H1 (cell line): Measurements from ENCODE around the gene ADRB1. TPM values are rescaled to one million over a fixed set of nuclear protein-coding genes. Genes with fewer than 3 reads are reported as not detected.

Experiments used
- CTCF ChIA-PET: fragments of 300-600 bp; sonication (Branson Sonifier 250); formaldehyde crosslinking; loops from one replicate; lab custom pipeline; 2021; ENCODE audit not compliant: partially characterized antibody; lab: Charles Lee
- POLR2A ChIA-PET: fragments of 300-600 bp; sonication (Branson Sonifier 250); formaldehyde crosslinking; loops from one replicate; lab custom pipeline; 2021; ENCODE audit warnings: inconsistent platforms; ENCODE audit not compliant: partially characterized antibody; lab: Charles Lee
- DNase-seq, 2 experiments: peaks; one replicate each; pipeline versions ENCODE4 v3.0.0 to v3.0.0-alpha.2; 2010 to 2022; ENCODE audit warnings: low spot score in 2 of 2, low read depth in 1 of 2, mixed read lengths in 1 of 2
- FAIRE-seq: peaks from 2 replicates; lab custom pipeline; 2011; peaks lifted over from hg19 to GRCh38; lab: Jason Lieb, UNC
- H2AFZ ChIP-seq: 2 replicates; pipeline ENCODE4 v1.8.1; 2012; ENCODE audit warnings: low read length, inconsistent platforms
- H2AK5ac ChIP-seq: 2 replicates; pipeline ENCODE4 v1.6.1; 2013; ENCODE audit warnings: low read depth, low read length
- H2BK120ac ChIP-seq: replicated peaks from 2 replicates; pipeline ENCODE3; 2013; ENCODE audit warnings: low read depth, low read length, inconsistent platforms
- H2BK12ac ChIP-seq: 2 replicates; pipeline ENCODE4 v1.6.1; 2013; ENCODE audit warnings: low read depth, low read length
- H2BK15ac ChIP-seq: 2 replicates; pipeline ENCODE4 v1.6.1; 2013; ENCODE audit warnings: low read length
- H2BK20ac ChIP-seq: 2 replicates; pipeline ENCODE4 v1.6.1; 2013; ENCODE audit warnings: low read length
- H2BK5ac ChIP-seq: 2 replicates; pipeline ENCODE4 v1.6.1; 2013; ENCODE audit warnings: low read depth, low read length
- H3K14ac ChIP-seq: 2 replicates; pipeline ENCODE4 v1.6.1; 2013; ENCODE audit warnings: inconsistent platforms; ENCODE audit not compliant: insufficient read length
- H3K18ac ChIP-seq: 2 replicates; pipeline ENCODE4 v1.6.1; 2013; ENCODE audit warnings: low read length; ENCODE audit errors: extremely low read depth
- H3K23ac ChIP-seq: 2 replicates; pipeline ENCODE4 v1.6.1; 2013; ENCODE audit warnings: inconsistent platforms; ENCODE audit not compliant: insufficient read length
- H3K23me2 ChIP-seq: 2 replicates; pipeline ENCODE4 v1.6.1; 2013; ENCODE audit warnings: low read depth, low read length
- H3K27ac ChIP-seq: 2 replicates; pipeline ENCODE4 v1.6.1; 2011; ENCODE audit warnings: low read depth, low read length, inconsistent platforms
- H3K27me3 ChIP-seq, 4 experiments: replicated peaks in 1 of 4; 1 replicate in 1 of 4; 2 replicates in 3 of 4; pipeline versions ENCODE4 v1.6.1 to v1.8.1; 2011 to 2013; ENCODE audit warnings: low read length in 3 of 4, mild to moderate bottlenecking in 3 of 4, inconsistent platforms in 2 of 4, mixed read lengths in 2 of 4, moderate library complexity in 1 of 4; ENCODE audit not compliant: control insufficient read depth in 3 of 4, insufficient read depth in 3 of 4; ENCODE audit errors: extremely low read depth in 1 of 4
- H3K36me3 ChIP-seq, 4 experiments: 2 replicates each; pipeline versions ENCODE4 v1.6.1 to v1.8.1; 2011 to 2013; ENCODE audit warnings: mild to moderate bottlenecking in 4 of 4, low read length in 3 of 4, moderate library complexity in 2 of 4, control low read depth in 1 of 4, inconsistent platforms in 1 of 4; ENCODE audit not compliant: insufficient read depth in 4 of 4, control insufficient read depth in 2 of 4
- H3K4ac ChIP-seq: replicated peaks from 2 replicates; pipeline ENCODE3; 2013; ENCODE audit warnings: low read length, low read depth, mixed read lengths, inconsistent platforms; ENCODE audit not compliant: insufficient read length
- H3K4me1 ChIP-seq, 4 experiments: replicated peaks in 1 of 4; 1 replicate in 1 of 4; 2 replicates in 3 of 4; pipeline versions ENCODE4 v1.6.1 to v1.8.1; 2011 to 2013; ENCODE audit warnings: low read length in 3 of 4, inconsistent platforms in 2 of 4, mixed read lengths in 1 of 4; ENCODE audit not compliant: insufficient read depth in 4 of 4, control insufficient read depth in 3 of 4
- H3K4me2 ChIP-seq, 2 experiments: 2 replicates each; pipeline versions ENCODE4 v1.6.1 to v1.8.1; 2011 to 2013; ENCODE audit warnings: low read depth in 2 of 2, low read length in 2 of 2, control low read depth in 1 of 2, inconsistent platforms in 1 of 2, mild to moderate bottlenecking in 1 of 2; ENCODE audit not compliant: insufficient read depth in 1 of 2
- H3K4me3 ChIP-seq, 4 experiments: fragments of 200-600, 300-600 bp in 1 of 4; sonication (generic), shearing (Covaris generic), sonication (Bioruptor Twin) in 1 of 4; 2 replicates each; pipeline versions ENCODE4 v1.5.1 to v1.8.1; 2011 to 2016; ENCODE audit warnings: low read length in 4 of 4, low read depth in 3 of 4, control low read depth in 2 of 4, inconsistent platforms in 2 of 4, mild to moderate bottlenecking in 2 of 4, mixed read lengths in 1 of 4, moderate library complexity in 1 of 4; ENCODE audit not compliant: insufficient read depth in 2 of 4; ENCODE audit errors: extremely low read depth in 1 of 4
- H3K56ac ChIP-seq: replicated peaks from 2 replicates; pipeline ENCODE3; 2013; ENCODE audit warnings: low read depth, mild to moderate bottlenecking, mixed read lengths, low read length, inconsistent platforms; ENCODE audit not compliant: insufficient read length
- H3K79me1 ChIP-seq: 2 replicates; pipeline ENCODE4 v1.6.1; 2013; ENCODE audit warnings: low read depth, low read length, control low read depth
- H3K79me2 ChIP-seq, 2 experiments: 2 replicates each; pipeline versions ENCODE4 v1.6.1 to v1.8.1; 2012 to 2013; ENCODE audit warnings: low read length in 2 of 2, mild to moderate bottlenecking in 2 of 2, inconsistent platforms in 1 of 2; ENCODE audit not compliant: insufficient read depth in 2 of 2, control insufficient read depth in 1 of 2
- H3K9ac ChIP-seq, 4 experiments: replicated peaks in 1 of 4; 1 replicate in 1 of 4; 2 replicates in 3 of 4; pipeline versions ENCODE4 v1.6.1 to v1.8.1; 2011 to 2013; ENCODE audit warnings: low read depth in 3 of 4, low read length in 3 of 4, control low read depth in 2 of 4, mild to moderate bottlenecking in 2 of 4, moderate library complexity in 2 of 4, inconsistent platforms in 1 of 4; ENCODE audit errors: extremely low read depth in 1 of 4
- H3K9me3 ChIP-seq, 2 experiments: 2 replicates each; pipeline versions ENCODE4 v1.6.1 to v1.8.1; 2012 to 2013; ENCODE audit warnings: mild to moderate bottlenecking in 2 of 2, moderate library complexity in 2 of 2, control low read depth in 1 of 2, inconsistent platforms in 1 of 2, low read depth in 1 of 2, low read length in 1 of 2, mixed read lengths in 1 of 2; ENCODE audit not compliant: insufficient read depth in 2 of 2
- H4K20me1 ChIP-seq, 2 experiments: replicated peaks in 1 of 2; 2 replicates each; pipeline versions ENCODE3 to v1.8.1; 2011 to 2013; ENCODE audit warnings: inconsistent platforms in 2 of 2, low read length in 2 of 2, mild to moderate bottlenecking in 1 of 2; ENCODE audit not compliant: insufficient read depth in 2 of 2, control insufficient read depth in 1 of 2
- H4K5ac ChIP-seq: 2 replicates; pipeline ENCODE4 v1.6.1; 2013; ENCODE audit warnings: low read length, low read depth, mixed read lengths, inconsistent platforms; ENCODE audit not compliant: insufficient read length
- H4K8ac ChIP-seq: 2 replicates; pipeline ENCODE4 v1.8.0; 2013; ENCODE audit warnings: mild to moderate bottlenecking, moderate library complexity, low read length, inconsistent platforms; ENCODE audit not compliant: insufficient read depth; ENCODE audit errors: extremely low read depth
- H4K91ac ChIP-seq: replicated peaks from 2 replicates; pipeline ENCODE3; 2013; ENCODE audit warnings: low read length, mixed read lengths, inconsistent platforms; ENCODE audit not compliant: insufficient read length
- ASH2L ChIP-seq: fragments of 200-600, 300-600 bp; sonication (generic); IDR thresholded peaks from one replicate; pipeline ENCODE4 v1.7.1; 2017; ENCODE audit warnings: low read length
- ATF2 ChIP-seq: IDR thresholded peaks from 2 replicates; pipeline ENCODE4 v1.6.1; 2012; ENCODE audit warnings: low read length, inconsistent platforms
- CBX8 ChIP-seq: fragments of 300-800, 300-1000 bp; sonication (generic); IDR thresholded peaks from 2 replicates; pipeline ENCODE4 v1.7.1; 2016; ENCODE audit warnings: low read depth, low read length, borderline replicate concordance
- EGR1 ChIP-seq: IDR thresholded peaks from 2 replicates; pipeline ENCODE4 v1.6.1; 2011; ENCODE audit warnings: low read depth, low read length, borderline replicate concordance
- GABPA ChIP-seq: IDR thresholded peaks from 2 replicates; pipeline ENCODE4 v1.6.1; 2011; ENCODE audit warnings: mild to moderate bottlenecking, low read length, moderate library complexity, borderline replicate concordance; ENCODE audit not compliant: insufficient read depth
- JUND ChIP-seq: IDR thresholded peaks from 2 replicates; pipeline ENCODE4 v1.6.1; 2011; ENCODE audit warnings: mild to moderate bottlenecking, improper control_type of control experiment, low read length
- KDM5A ChIP-seq: fragments of 200-600 bp; IDR thresholded peaks from 2 replicates; pipeline ENCODE4 v1.7.1; 2012; ENCODE audit warnings: mild to moderate bottlenecking, low read length, inconsistent platforms, mixed read lengths
- POLR2A ChIP-seq, 2 experiments: IDR thresholded peaks; 1 replicate in 1 of 2; 2 replicates in 1 of 2; pipeline ENCODE4 v1.6.1; 2011; ENCODE audit warnings: low read depth in 2 of 2, low read length in 2 of 2, mild to moderate bottlenecking in 2 of 2; ENCODE audit errors: control extremely low read depth in 1 of 2
- RBBP5 ChIP-seq: IDR thresholded peaks from 2 replicates; pipeline ENCODE4 v1.7.1; 2012; ENCODE audit warnings: low read depth, mild to moderate bottlenecking, inconsistent platforms, low read length, moderate library complexity, borderline replicate concordance
- SP2 ChIP-seq: IDR thresholded peaks from 2 replicates; pipeline ENCODE4 v1.6.1; 2012; ENCODE audit warnings: mild to moderate bottlenecking, low read length, inconsistent platforms
- SRF ChIP-seq: IDR thresholded peaks from 2 replicates; pipeline ENCODE4 v1.6.1; 2011; ENCODE audit warnings: mild to moderate bottlenecking, low read depth, low read length, moderate library complexity
- SUZ12 ChIP-seq: fragments of 200-600 bp; sonication (generic); IDR thresholded peaks from 2 replicates; pipeline ENCODE4 v1.6.1; 2012; ENCODE audit warnings: mild to moderate bottlenecking, inconsistent platforms, low read length, moderate library complexity, mixed read lengths
- WGBS, 2 experiments: shearing (Covaris generic) in 1 of 2; methylation state at CpG; one replicate each; pipeline versions ENCODE4 v1.1.6 to v1.1.7; 2013 to 2015; ENCODE audit warnings: low lambda C conversion rate in 2 of 2, mixed read lengths in 2 of 2, inconsistent platforms in 1 of 2, low coverage in 1 of 2, missing lambda C conversion rate in 1 of 2; ENCODE audit not compliant: insufficient replicate concordance in 2 of 2, insufficient coverage in 1 of 2, insufficient read length in 1 of 2; ENCODE audit errors: extremely low coverage in 1 of 2, missing lambda C conversion rate in 1 of 2; 5-methylcytosine and 5-hydroxymethylcytosine counted together
- polyA plus RNA-seq, 7 experiments: library from polyadenylated mRNA; depleted of rRNA in 3 of 7; stranded (reverse) in 5 of 7; unstranded in 2 of 7; fragments of >200 nt in 5 of 7; fragments of 200-250 nt in 2 of 7; gene quantifications; 1 replicate in 5 of 7; 2 replicates in 1 of 7; 4 replicates in 1 of 7; pipeline versions ENCODE4 v1.2.1 to v1.2.3, GENCODE V29; 2011 to 2013; ENCODE audit warnings: missing spikeins in 2 of 7, mixed read lengths in 2 of 7
- total RNA-seq: library from RNA; stranded (reverse); fragmentation: NEBNext Ultra II Directional; extraction: Animal tissue kit (Norgen Biotek cat#: 25700); gene quantifications from 2 replicates; pipeline ENCODE4 v1.2.1, GENCODE V29; 2021

ADRB1 gene
- total and polyA plus RNA-seq, 2 of the 8 experiments (the other 6 are each of a cell fraction or from before 2014, with no cell fraction given): 0.14 to 0.48 TPM

GRCh38 chr10:114079421-114079820, 35.8 kb downstream of the ADRB1 start:
- Histone ChIP-seq H3K9ac (no peak overlapping the region), H3K56ac (no peak overlapping the region), H2BK15ac (no peak overlapping the region), H3K4me2 (no peak overlapping the region), H3K9me3 (peaks cover 0 to 3% of the 10 kb centered on the region in 2 experiments; a peak in 1 of 4 replicates), H3K23ac (no peak overlapping the region), H2BK5ac (no peak overlapping the region), H3K27ac (no peak overlapping the region), H2BK12ac (no peak overlapping the region), H2BK120ac (no peak overlapping the region), H2AFZ (no peak overlapping the region), H3K36me3 (no peaks in the 10 kb centered on the region), H3K27me3 (no peaks in the 10 kb centered on the region), H3K14ac (no peak overlapping the region), H4K5ac (no peak overlapping the region), H3K79me1 (no peaks in the 10 kb centered on the region), H3K4me3 (no peak overlapping the region), H3K4me1 (no peaks in the 10 kb centered on the region), H4K8ac (no peak overlapping the region), H3K18ac (no peak overlapping the region), H4K20me1 (no peaks in the 10 kb centered on the region), H3K79me2 (no peaks in the 10 kb centered on the region), H3K4ac (no peak overlapping the region), H3K23me2 (no peaks in the 10 kb centered on the region), H2BK20ac (no peak overlapping the region), H4K91ac (no peak overlapping the region), H2AK5ac (no peak overlapping the region)
- POLR2A ChIA-PET: no interaction called here
- FAIRE-seq (no peak), DNase-seq (no peak)
- CTCF ChIA-PET: interaction anchor here (0.7 to 2.5 kb wide), 7 partner anchors 9 to 322 kb away, joined by 3 to 11 read pairs (median 3); no protein-coding TSS in a partner anchor
- TF ChIP-seq POLR2A (IDR thresholded peaks at IDR 0.05; ENCODE audit: control extremely low read depth in 1 of 2, low read depth in 2 of 2, low read length in 2 of 2) (no peak), ATF2 (no peak), KDM5A (no peak), SRF (no peak), ASH2L (no peak), CBX8 (no peak), RBBP5 (no peak), GABPA (no peak), SP2 (no peak), EGR1 (no peak), JUND (no peak), SUZ12 (no peak)
- 91% methylated on average over 5 of the region's 5 CpGs; no CpG with 5 or more reads in 1 of the 2 experiments for WGBS, 2 experiments
